IMR-90 (cell line): ENCODE data around the gene MTMR4.

Source experiments
- MAFK ChIP-seq: IDR thresholded peaks from 2 replicates; pipeline ENCODE4 v1.6.1; 2012; ENCODE audit warnings: low read depth, low read length, improper control_type of control experiment
- RCOR1 ChIP-seq: IDR thresholded peaks from 2 replicates; pipeline ENCODE4 v1.6.1; 2012; ENCODE audit warnings: mild to moderate bottlenecking, low read length, improper control_type of control experiment; ENCODE audit not compliant: insufficient replicate concordance
- TF ChIP-seq, protein P1 (sequence below): conservative IDR thresholded peaks from 2 replicates; pipeline ENCODE4 v1.5.1; 2012; ENCODE audit warnings: mild to moderate bottlenecking, low read depth, low read length, improper control_type of control experiment

DNA sequence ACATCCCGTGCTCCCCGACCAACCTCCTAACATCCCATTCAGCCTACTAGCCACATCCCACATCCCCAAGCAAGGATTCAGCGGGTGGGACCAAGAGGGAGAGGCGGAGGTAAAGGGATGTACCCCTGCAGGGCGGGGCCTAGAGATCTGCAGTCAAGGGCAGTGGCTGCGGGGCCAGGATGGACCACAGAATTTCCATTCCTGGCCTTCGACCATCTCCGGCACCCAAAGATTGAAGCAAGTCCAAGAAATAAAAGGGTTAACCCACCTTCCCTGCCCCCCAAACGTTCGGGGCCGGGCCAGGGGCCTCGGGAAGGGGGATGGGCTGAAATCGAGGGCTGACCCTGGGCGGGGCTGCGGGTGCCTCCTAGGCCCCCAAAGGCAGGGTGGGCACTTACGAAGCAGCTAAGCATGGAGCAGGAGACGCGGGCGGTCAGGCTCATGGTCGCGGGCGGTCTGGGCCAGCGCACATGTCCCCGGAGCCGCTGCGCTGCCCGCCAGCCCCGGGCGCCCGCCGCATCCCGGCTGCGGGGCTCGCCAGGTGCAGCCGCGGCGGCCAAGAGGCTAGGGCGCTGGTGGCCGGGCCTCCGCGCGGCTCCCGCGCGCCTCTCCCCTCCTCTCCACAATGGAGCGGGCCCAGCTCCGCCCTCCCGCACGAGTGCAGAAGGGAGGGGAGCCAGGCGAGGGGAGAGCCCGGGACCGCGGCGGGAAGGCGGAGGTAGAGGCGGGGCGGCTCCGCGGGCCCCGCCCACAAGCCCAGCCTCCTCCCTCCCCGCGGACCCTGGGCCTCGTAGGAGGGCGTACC, at the start of gene MTMR4:
- TF ChIP-seq, protein P1, sequence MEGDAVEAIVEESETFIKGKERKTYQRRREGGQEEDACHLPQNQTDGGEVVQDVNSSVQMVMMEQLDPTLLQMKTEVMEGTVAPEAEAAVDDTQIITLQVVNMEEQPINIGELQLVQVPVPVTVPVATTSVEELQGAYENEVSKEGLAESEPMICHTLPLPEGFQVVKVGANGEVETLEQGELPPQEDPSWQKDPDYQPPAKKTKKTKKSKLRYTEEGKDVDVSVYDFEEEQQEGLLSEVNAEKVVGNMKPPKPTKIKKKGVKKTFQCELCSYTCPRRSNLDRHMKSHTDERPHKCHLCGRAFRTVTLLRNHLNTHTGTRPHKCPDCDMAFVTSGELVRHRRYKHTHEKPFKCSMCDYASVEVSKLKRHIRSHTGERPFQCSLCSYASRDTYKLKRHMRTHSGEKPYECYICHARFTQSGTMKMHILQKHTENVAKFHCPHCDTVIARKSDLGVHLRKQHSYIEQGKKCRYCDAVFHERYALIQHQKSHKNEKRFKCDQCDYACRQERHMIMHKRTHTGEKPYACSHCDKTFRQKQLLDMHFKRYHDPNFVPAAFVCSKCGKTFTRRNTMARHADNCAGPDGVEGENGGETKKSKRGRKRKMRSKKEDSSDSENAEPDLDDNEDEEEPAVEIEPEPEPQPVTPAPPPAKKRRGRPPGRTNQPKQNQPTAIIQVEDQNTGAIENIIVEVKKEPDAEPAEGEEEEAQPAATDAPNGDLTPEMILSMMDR: no peak
- TF ChIP-seq MAFK: no peak
- TF ChIP-seq RCOR1: no peak
